Activated CD4-positive, alpha-beta T cell treated with anti-CD3 and anti-CD28 coated beads, Interleukin-2, amount 10 ng/mL, durations not matched to agents 24 days and 14 days (primary cell): ENCODE results near the gene CTSK. TPM values are rescaled to one million over a fixed set of nuclear protein-coding genes. Genes with fewer than 3 reads are reported as not detected.
A peak's percentile ranks its signal among the peaks of the same experiment; 100 is the strongest.

Source experiments
- DNase-seq: peaks from one replicate; pipeline ENCODE4 v3.0.0; 2022
- H3K27ac Mint-ChIP-seq: one replicate; pipeline ENCODE4 v1.8.0; 2022; ENCODE audit warnings: mild to moderate bottlenecking, mixed read lengths
- H3K27me3 Mint-ChIP-seq: one replicate; pipeline ENCODE4 v1.8.0; 2022; ENCODE audit warnings: mixed read lengths
- H3K36me3 Mint-ChIP-seq: one replicate; pipeline ENCODE4 v1.8.0; 2022; ENCODE audit warnings: low read depth, mild to moderate bottlenecking, mixed read lengths
- H3K4me1 Mint-ChIP-seq: one replicate; pipeline ENCODE4 v1.8.0; 2021; ENCODE audit warnings: mixed read lengths
- H3K4me3 Mint-ChIP-seq: one replicate; pipeline ENCODE4 v1.8.0; 2022; ENCODE audit warnings: mild to moderate bottlenecking, moderate library complexity, mixed read lengths
- H3K9me3 Mint-ChIP-seq: one replicate; pipeline ENCODE4 v1.8.0; 2021; ENCODE audit warnings: mixed read lengths
- intact Hi-C: fragments of 100-400 bp; cut with micrococcal nuclease; formaldehyde crosslinking; loops from one replicate; pipeline ENCODE4 v1.15.1; 2023
- total RNA-seq: library from RNA; stranded (reverse); gene quantifications from 2 replicates; pipeline ENCODE4 v1.2.3, GENCODE V29; 2022

Gene CTSK
- total RNA-seq, 1 donor from 2014 or later, result 2.1 TPM

DNA sequence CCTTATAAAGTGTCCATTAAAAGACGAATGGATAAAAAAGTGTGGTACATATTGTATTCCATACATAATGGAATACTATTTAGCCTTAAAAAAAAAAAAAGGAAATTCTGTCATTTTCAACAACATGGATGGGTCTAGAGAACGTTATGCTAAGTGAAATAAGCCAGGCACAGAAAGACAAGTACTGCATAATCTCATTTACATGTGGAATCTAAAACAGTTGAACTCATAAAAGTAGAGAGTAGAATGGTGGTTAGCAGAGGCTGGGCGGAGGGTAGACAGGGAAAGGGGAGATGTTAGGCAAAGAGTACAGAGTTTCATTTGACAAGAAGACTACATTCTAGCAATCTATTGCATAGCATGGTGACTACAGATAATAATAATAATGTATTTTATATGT lies 45.0 kb downstream of the CTSK start:
- peaks cover 35% of the 10 kb centered on the region for H3K4me1 Mint-ChIP-seq
- no peak overlapping the region for H3K27ac Mint-ChIP-seq
- no peak for DNase-seq
- intact Hi-C loops, result loop anchor here (10.0 kb wide), 1 partner anchor 212 kb away; the partner anchor contains the start of gene CERS2
- H3K4me3 Mint-ChIP-seq, result peak overlapping the region; percentile 24
- H3K36me3 Mint-ChIP-seq, result peaks cover 38% of the 10 kb centered on the region
- H3K9me3 Mint-ChIP-seq, result peaks cover 5% of the 10 kb centered on the region
- no peaks in the 10 kb centered on the region for H3K27me3 Mint-ChIP-seq

DNA sequence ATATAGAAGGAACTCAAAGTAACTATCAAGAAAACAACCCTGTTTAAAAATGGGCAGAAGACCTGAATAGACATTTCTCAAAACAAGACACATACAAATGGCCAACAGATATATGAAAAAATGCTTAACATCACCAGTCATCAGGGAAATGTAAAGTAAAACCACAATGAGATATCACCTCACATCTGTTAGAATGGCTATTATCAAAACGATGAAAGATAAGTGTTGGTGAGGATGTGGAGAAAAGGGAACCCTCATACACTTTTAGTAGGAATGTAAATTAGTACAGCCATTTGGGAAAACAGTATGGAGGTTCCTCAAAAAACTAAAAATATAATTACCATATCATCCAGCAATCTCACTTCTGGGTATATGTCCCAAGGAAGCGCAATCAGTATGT lies 45.5 kb downstream of the CTSK start:
- Mint-ChIP-seq H3K36me3 (peaks cover 41% of the 10 kb centered on the region), H3K4me3 (peak overlapping the region; percentile 24), H3K27ac (no peak overlapping the region), H3K9me3 (peaks cover 5% of the 10 kb centered on the region), H3K4me1 (peaks cover 35% of the 10 kb centered on the region), H3K27me3 (no peaks in the 10 kb centered on the region)
- intact Hi-C loops, result loop anchor here (10.0 kb wide), 1 partner anchor 212 kb away; the partner anchor contains the start of gene CERS2
- no peak for DNase-seq

DNA sequence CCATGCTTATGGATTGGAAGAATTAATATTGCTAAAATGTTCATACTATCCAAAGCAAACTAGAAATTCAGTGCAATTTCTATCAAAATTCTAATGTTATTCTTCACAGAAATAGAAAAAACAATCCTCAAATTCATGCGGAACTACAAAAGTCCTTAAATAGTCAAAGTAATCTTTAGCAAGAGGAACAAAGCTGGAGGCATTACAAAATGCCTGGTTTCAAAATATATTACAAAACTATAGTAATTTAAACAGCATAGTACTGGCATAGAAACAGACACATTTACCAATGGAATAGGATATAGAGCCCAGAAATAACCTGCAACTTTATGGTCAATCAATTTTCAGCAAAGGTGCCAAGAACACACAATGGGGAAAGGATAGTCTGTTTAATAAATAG lies 46.3 kb downstream of the CTSK start:
- no peak for DNase-seq
- intact Hi-C loops, result loop anchor here (10.0 kb wide), 1 partner anchor 213 kb away; the partner anchor contains the start of gene CERS2
- no peak overlapping the region for H3K27ac Mint-ChIP-seq
- peaks cover 43% of the 10 kb centered on the region for H3K36me3 Mint-ChIP-seq
- no peak overlapping the region for H3K4me3 Mint-ChIP-seq
- peaks cover 35% of the 10 kb centered on the region for H3K4me1 Mint-ChIP-seq
- H3K27me3 Mint-ChIP-seq, result no peaks in the 10 kb centered on the region
- H3K9me3 Mint-ChIP-seq, result peaks cover 5% of the 10 kb centered on the region

DNA sequence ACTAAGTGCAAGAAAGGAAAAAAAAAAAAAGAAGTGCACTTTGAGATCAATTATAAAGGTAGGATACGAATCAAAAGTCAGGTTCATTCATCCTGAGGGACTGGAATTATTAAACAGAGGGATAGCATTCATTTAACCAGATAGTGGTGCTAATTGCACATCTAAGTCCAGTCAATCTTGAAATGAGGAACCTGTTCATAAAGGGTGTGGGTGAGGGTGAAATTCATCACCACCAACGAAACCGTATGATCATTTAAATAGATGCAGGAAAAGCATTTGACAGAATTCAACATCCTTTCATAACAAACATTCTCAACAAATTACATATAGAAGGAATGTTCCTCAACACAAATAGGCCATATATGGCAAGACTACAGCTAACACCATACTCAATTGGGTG lies 48.0 kb downstream of the CTSK start:
- Mint-ChIP-seq H3K27ac (no peak overlapping the region), H3K4me3 (no peak overlapping the region), H3K4me1 (peaks cover 30% of the 10 kb centered on the region), H3K36me3 (peaks cover 46% of the 10 kb centered on the region), H3K9me3 (peaks cover 5% of the 10 kb centered on the region), H3K27me3 (no peaks in the 10 kb centered on the region)
- intact Hi-C loops, result loop anchor here (10.0 kb wide), 1 partner anchor 215 kb away; the partner anchor contains the start of gene CERS2
- DNase-seq, result no peak

DNA sequence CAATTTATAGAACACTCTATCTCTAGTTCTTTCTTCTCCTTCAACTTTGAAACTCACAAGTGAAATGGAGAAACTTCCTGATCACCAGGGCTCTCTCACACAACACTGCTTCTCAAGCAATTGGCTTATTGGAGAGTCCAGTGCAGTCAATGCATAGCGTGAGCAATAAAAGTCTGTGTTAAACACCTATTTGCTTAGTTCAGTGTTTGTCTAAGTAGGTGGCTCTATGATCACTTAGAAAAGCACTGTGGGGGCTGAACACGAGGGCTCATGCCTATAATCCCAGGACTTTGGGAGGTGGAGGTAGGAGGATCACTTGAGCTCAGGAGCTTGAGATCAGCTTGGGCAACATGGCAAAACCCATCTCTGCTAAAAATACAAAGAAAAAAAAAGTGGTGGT lies 54.6 kb downstream of the CTSK start:
- H3K36me3 Mint-ChIP-seq, result peaks cover 53% of the 10 kb centered on the region
- no peaks in the 10 kb centered on the region for H3K9me3 Mint-ChIP-seq
- intact Hi-C loops, result no loop called here
- no peak overlapping the region for H3K4me3 Mint-ChIP-seq
- H3K27me3 Mint-ChIP-seq, result no peaks in the 10 kb centered on the region
- H3K4me1 Mint-ChIP-seq, result peaks cover 7% of the 10 kb centered on the region
- DNase-seq, result no peak
- H3K27ac Mint-ChIP-seq, result no peak overlapping the region

DNA sequence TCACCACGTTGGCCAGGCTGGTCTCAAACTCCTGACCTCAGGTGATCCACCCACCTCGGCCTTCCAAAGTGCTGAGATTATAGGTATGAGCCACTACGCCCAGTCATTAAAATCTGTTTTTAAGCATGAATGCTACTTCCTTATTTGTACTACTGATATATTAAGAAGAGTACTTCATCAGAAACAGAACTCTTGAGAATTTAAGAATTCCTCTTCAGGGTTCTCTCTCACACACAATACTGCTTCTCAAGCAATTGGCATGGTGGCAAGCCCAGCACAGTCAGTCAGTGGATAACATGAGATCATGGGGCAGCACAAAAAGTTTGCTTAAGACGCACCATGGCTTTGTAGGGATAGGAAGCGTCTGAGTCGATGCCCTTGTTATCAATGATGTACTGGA lies 56.6 kb downstream of the CTSK start:
- H3K4me1 Mint-ChIP-seq, result peaks cover 7% of the 10 kb centered on the region
- no peak overlapping the region for H3K4me3 Mint-ChIP-seq
- peaks cover 45% of the 10 kb centered on the region for H3K36me3 Mint-ChIP-seq
- H3K27ac Mint-ChIP-seq, result no peak overlapping the region
- H3K27me3 Mint-ChIP-seq, result no peaks in the 10 kb centered on the region
- intact Hi-C loops, result no loop called here
- H3K9me3 Mint-ChIP-seq, result no peaks in the 10 kb centered on the region
- no peak for DNase-seq

DNA sequence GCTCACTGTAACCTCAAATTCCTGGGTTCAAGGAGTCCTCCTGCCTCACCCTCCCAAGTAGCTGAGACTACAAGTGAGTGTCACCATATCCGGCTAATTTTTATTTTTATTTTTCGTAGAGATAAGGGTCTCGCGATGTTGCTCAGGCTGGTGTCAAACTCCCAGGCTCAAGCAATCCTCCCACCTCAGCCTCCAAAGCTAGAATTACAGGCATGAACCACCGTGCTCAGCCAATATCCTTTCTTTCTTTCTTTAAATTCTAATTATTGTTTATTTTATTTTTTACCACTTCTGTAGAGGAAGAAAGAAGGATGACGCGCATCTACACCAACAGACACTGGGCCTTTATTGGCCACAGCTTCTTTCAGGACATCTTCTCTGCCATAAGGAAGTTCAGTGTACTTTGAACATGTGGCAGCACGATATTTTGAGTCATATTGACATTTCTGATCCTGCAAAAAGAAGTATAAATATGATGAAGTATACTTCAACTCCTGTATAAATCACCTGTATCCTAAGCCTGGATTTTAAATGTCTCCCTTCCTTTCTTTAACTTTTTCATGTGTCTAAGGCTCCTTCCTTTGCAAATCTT lies 58.2 kb downstream of the CTSK start:
- Mint-ChIP-seq H3K9me3 (no peaks in the 10 kb centered on the region), H3K36me3 (peaks cover 41% of the 10 kb centered on the region), H3K4me1 (peaks cover 7% of the 10 kb centered on the region), H3K27ac (no peak overlapping the region), H3K4me3 (no peak overlapping the region), H3K27me3 (no peaks in the 10 kb centered on the region)
- intact Hi-C loops, result no loop called here
- DNase-seq, result no peak

DNA sequence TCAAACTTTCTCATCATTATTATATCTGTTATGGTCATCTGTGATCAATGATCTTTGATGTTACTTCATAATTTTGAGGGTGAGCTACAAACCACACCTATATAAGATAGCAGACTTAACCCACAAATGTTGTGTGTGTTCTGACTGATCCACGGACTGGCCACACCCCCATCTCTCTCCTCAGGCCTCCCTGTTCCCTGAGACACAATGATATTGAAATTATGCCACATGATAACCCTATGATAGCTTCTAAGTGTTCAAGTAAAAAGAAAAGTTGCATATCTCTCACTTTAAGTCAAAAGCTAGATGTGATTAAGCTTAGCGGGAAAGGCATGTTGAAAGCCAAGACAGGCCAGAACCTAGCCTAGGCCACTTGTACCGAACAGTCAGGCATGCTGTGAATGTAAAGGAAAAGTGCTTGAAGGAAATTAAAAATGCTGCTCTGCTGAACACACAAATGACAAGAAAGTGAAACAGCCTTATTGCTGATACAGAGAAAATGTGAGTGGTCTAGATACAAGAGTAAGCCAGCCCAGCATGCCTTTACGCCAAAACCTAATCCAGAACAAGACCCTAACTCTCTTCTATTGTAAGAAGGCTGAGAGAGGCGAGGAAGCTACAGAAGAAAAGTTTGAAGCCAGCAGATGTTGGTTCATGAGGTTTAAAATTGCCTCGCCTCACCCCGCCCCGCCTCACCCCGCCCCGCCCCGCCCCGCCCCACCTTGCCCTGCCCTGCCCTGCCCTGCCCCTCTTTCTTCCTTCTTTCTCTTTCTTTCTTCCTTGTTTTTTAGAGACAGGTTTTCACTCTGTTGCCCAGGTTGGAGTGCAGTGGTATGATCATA lies 59.0 kb downstream of the CTSK start:
- H3K27ac Mint-ChIP-seq, result peak overlapping the region; percentile 29
- H3K27me3 Mint-ChIP-seq, result no peaks in the 10 kb centered on the region
- intact Hi-C loops, result no loop called here
- H3K9me3 Mint-ChIP-seq, result no peaks in the 10 kb centered on the region
- peaks cover 7% of the 10 kb centered on the region for H3K4me1 Mint-ChIP-seq
- peaks cover 36% of the 10 kb centered on the region for H3K36me3 Mint-ChIP-seq
- no peak overlapping the region for H3K4me3 Mint-ChIP-seq
- DNase-seq, result no peak

Other genes with a start within 250 kb of the CTSK start
- gene MCL1, start 228.7 kb downstream of the CTSK start, total RNA-seq, result 278 and 280 TPM in 2 replicates
- 244 and 248 TPM in 2 replicates for gene ENSA, start 178.6 kb downstream of the CTSK start, total RNA-seq
- 19.6 and 19.8 TPM in 2 replicates for gene GOLPH3L, start 111.1 kb downstream of the CTSK start, total RNA-seq
- not detected in 2 replicates for gene HORMAD1, start 87.4 kb downstream of the CTSK start, total RNA-seq
- 26.9 and 28.3 TPM in 2 replicates for gene CTSS, start 42.5 kb downstream of the CTSK start, total RNA-seq
- gene ARNT, start 68.3 kb upstream of the CTSK start, total RNA-seq, result 30.3 and 33.6 TPM in 2 replicates
- not detected in 2 replicates for gene CTXND2, start 78.9 kb upstream of the CTSK start, total RNA-seq
- 56.2 and 62.3 TPM in 2 replicates for gene SETDB1, start 118.1 kb upstream of the CTSK start, total RNA-seq
- 195 TPM in 2 replicates for gene CERS2, start 166.6 kb upstream of the CTSK start, total RNA-seq
- gene ANXA9, start 174.0 kb upstream of the CTSK start, total RNA-seq, result 0.12 TPM in 1 of 2 replicates, not detected in the other
- gene MINDY1, start 198.6 kb upstream of the CTSK start, total RNA-seq, result 11.5 and 12.5 TPM in 2 replicates
- 13.3 and 15.2 TPM in 2 replicates for gene PRUNE1, start 200.2 kb upstream of the CTSK start, total RNA-seq
- gene BNIPL, start 228.3 kb upstream of the CTSK start, total RNA-seq, result 0.85 and 1.8 TPM in 2 replicates
- gene C1orf56, start 239.5 kb upstream of the CTSK start, total RNA-seq, result 1.0 and 1.2 TPM in 2 replicates